Chondrocyte (in vitro differentiated cells): ENCODE data around the gene GPC6. TPM values are rescaled to one million over a fixed set of nuclear protein-coding genes. Genes with fewer than 3 reads are reported as not detected.
A peak's percentile ranks its signal among the peaks of the same experiment; 100 is the strongest.

Source experiments
- DNase-seq: peaks from one replicate; pipeline ENCODE4 v3.0.0; 2021; ENCODE audit warnings: mixed read lengths, low spot score
- H3K27ac Mint-ChIP-seq: one replicate; pipeline ENCODE4 v1.8.0; 2021; ENCODE audit warnings: mild to moderate bottlenecking, moderate library complexity, mixed read lengths; ENCODE audit not compliant: unreplicated experiment
- H3K27me3 Mint-ChIP-seq: 2 replicates; pipeline ENCODE4 v1.8.0; 2021; ENCODE audit warnings: low read depth, mixed read lengths
- H3K36me3 Mint-ChIP-seq: 2 replicates; pipeline ENCODE4 v1.8.0; 2021; ENCODE audit warnings: low read depth, mixed read lengths
- H3K4me1 Mint-ChIP-seq: 2 replicates; pipeline ENCODE4 v1.8.0; 2021; ENCODE audit warnings: low read depth, mild to moderate bottlenecking, mixed read lengths
- H3K4me3 Mint-ChIP-seq: one replicate; pipeline ENCODE4 v1.8.0; 2021; ENCODE audit warnings: mild to moderate bottlenecking, moderate library complexity, mixed read lengths; ENCODE audit not compliant: unreplicated experiment
- H3K9me3 Mint-ChIP-seq: 2 replicates; pipeline ENCODE4 v1.8.0; 2021; ENCODE audit warnings: low read depth, mixed read lengths
- total RNA-seq: library from RNA; stranded (reverse); gene quantifications from 3 replicates; pipeline ENCODE4 v1.2.1, GENCODE V29; 2021
- TF ChIP-seq, protein P1 (sequence below): fragments of 200-600 bp; sonication (generic); IDR thresholded peaks from 2 replicates; pipeline ENCODE4 v1.5.0; 2021; ENCODE audit warnings: antibody characterized with exemption, mild to moderate bottlenecking, moderate library complexity

Gene GPC6
- total RNA-seq, 1 donor from 2014 or later, result 76.1 TPM

DNA sequence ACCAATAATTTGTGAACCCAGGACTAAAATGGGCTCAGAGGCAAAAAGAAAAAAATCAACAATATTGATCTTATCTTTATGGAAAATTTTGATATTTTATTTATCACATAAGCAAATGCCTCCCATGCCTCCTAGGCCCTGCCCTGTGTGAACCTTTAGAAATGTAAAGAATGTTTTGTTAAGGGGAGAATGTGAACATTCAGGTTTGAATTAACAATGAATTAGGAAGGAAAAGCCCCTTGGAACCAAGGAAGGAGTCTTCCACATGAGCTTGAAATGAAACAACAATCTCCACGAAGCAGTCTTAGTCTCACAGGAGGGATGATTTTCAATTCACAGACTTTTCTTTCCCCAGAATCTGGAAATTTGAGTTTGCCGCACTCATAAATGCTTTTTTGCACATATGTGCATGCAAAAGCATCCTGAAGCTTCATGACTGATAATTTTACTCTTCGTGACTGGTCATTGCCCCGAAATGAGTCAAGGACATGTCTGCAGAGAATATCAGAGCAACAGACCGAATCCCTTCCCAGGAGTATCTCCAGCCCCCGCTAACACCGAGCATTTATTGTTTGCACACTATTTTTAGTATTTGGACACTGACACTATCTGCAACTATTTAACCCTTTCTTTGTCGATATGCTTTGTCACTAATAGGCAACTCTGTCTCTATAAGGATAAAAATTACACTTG, 1117.7 kb downstream of the GPC6 start:
- Mint-ChIP-seq H3K4me3 (peak overlapping the region; percentile 27), H3K27ac (peak overlapping the region; percentile 81), H3K9me3 (no peaks in the 10 kb centered on the region), H3K36me3 (peaks cover 2% of the 10 kb centered on the region), H3K4me1 (peaks cover 38% of the 10 kb centered on the region), H3K27me3 (no peaks in the 10 kb centered on the region)
- TF ChIP-seq, protein P1, sequence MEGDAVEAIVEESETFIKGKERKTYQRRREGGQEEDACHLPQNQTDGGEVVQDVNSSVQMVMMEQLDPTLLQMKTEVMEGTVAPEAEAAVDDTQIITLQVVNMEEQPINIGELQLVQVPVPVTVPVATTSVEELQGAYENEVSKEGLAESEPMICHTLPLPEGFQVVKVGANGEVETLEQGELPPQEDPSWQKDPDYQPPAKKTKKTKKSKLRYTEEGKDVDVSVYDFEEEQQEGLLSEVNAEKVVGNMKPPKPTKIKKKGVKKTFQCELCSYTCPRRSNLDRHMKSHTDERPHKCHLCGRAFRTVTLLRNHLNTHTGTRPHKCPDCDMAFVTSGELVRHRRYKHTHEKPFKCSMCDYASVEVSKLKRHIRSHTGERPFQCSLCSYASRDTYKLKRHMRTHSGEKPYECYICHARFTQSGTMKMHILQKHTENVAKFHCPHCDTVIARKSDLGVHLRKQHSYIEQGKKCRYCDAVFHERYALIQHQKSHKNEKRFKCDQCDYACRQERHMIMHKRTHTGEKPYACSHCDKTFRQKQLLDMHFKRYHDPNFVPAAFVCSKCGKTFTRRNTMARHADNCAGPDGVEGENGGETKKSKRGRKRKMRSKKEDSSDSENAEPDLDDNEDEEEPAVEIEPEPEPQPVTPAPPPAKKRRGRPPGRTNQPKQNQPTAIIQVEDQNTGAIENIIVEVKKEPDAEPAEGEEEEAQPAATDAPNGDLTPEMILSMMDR, result no peak
- no peak for DNase-seq

DNA sequence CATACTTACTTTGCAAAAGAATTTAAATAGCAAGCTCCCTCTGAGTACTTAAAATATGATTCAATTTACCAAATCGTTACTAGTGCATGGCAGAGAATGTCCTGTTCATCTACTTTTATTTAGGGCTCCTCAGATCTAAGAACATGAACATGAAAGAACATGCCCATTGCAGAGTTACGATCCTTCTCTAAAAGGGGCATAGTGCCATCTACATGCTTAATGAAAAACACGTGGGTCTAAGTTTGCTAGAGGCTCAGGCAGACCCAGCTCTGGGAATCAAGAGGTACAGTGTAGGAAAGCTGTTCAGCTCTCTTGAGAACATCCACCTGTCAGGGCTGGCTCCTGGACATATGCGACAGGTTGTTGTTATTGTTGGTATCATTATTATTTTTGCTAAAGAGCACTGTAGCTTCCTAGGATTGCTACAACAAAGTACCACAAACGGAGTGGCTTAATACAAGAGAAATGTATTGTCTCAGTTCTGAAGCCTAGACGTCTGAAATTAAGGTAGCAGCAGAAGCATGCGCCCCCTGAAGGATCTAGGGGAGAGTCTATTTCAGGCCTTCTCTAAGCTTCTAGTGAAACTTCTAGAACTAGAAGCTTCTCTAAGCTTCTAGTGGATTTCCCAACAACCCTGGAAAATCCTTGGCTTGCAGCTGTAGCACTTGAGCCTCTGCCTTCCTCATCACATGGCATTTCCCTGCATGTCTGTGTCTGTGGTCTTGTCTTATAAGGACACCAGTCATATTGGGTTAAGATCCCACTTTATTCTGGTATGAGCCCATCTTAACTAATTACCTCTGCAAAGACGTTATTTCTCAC, 1119.0 kb downstream of the GPC6 start:
- no peaks in the 10 kb centered on the region for H3K27me3 Mint-ChIP-seq
- H3K36me3 Mint-ChIP-seq, result peaks cover 2% of the 10 kb centered on the region
- H3K4me3 Mint-ChIP-seq, result no peak overlapping the region
- H3K27ac Mint-ChIP-seq, result peak overlapping the region; percentile 1
- TF ChIP-seq, protein P1, result peak; percentile 73
- H3K4me1 Mint-ChIP-seq, result peaks cover 37% of the 10 kb centered on the region
- no peak for DNase-seq
- no peaks in the 10 kb centered on the region for H3K9me3 Mint-ChIP-seq

GRCh38 chr13:94346261-94347019, 1119.8 kb downstream of the GPC6 start:
- H3K27me3 Mint-ChIP-seq, result no peaks in the 10 kb centered on the region

GRCh38 chr13:94351292-94351990, 1124.8 kb downstream of the GPC6 start:
- no peaks in the 10 kb centered on the region for H3K27me3 Mint-ChIP-seq
- peaks cover 4% of the 10 kb centered on the region for H3K9me3 Mint-ChIP-seq
- H3K4me3 Mint-ChIP-seq, result no peak overlapping the region
- H3K4me1 Mint-ChIP-seq, result peaks cover 20% of the 10 kb centered on the region
- peaks cover 6% of the 10 kb centered on the region for H3K36me3 Mint-ChIP-seq
- H3K27ac Mint-ChIP-seq, result no peak overlapping the region
- TF ChIP-seq, protein P1, result no peak
- DNase-seq, result no peak

More at GRCh38 chr13:94346261-94347019, 1119.8 kb downstream of the GPC6 start:
- no peak overlapping the region for H3K4me3 Mint-ChIP-seq
- TF ChIP-seq, protein P1, result no peak
- H3K27ac Mint-ChIP-seq, result no peak overlapping the region
- peaks cover 45% of the 10 kb centered on the region for H3K4me1 Mint-ChIP-seq
- no peak for DNase-seq
- H3K36me3 Mint-ChIP-seq, result peaks cover 2% of the 10 kb centered on the region
- no peaks in the 10 kb centered on the region for H3K9me3 Mint-ChIP-seq
